Endothelial cell of umbilical vein (primary cell): Measurements from ENCODE around the gene PALD1.

ENCODE experiments used
- EZH2 ChIP-seq: IDR thresholded peaks from 2 replicates; pipeline ENCODE4 v1.6.1; 2012; ENCODE audit warnings: borderline replicate concordance, low read depth, mild to moderate bottlenecking, moderate library complexity, low read length, inconsistent platforms; ENCODE audit not compliant: severe bottlenecking
- POLR2A ChIP-seq: IDR thresholded peaks from 2 replicates; pipeline ENCODE4 v1.6.1; 2012; ENCODE audit warnings: low read depth, mild to moderate bottlenecking, control low read depth, low read length
- TF ChIP-seq, protein P1 (sequence below), 2 donors: IDR thresholded peaks; 1 replicate in 1 of 2; 2 replicates in 1 of 2; pipeline ENCODE4 v1.5.1; 2011; ENCODE audit warnings: low read length in 2 of 2, mild to moderate bottlenecking in 2 of 2, moderate library complexity in 2 of 2, control low read depth in 1 of 2, inconsistent platforms in 1 of 2, low read depth in 1 of 2; ENCODE audit not compliant: insufficient read depth in 1 of 2; ENCODE audit errors: extremely low read depth in 1 of 2

DNA sequence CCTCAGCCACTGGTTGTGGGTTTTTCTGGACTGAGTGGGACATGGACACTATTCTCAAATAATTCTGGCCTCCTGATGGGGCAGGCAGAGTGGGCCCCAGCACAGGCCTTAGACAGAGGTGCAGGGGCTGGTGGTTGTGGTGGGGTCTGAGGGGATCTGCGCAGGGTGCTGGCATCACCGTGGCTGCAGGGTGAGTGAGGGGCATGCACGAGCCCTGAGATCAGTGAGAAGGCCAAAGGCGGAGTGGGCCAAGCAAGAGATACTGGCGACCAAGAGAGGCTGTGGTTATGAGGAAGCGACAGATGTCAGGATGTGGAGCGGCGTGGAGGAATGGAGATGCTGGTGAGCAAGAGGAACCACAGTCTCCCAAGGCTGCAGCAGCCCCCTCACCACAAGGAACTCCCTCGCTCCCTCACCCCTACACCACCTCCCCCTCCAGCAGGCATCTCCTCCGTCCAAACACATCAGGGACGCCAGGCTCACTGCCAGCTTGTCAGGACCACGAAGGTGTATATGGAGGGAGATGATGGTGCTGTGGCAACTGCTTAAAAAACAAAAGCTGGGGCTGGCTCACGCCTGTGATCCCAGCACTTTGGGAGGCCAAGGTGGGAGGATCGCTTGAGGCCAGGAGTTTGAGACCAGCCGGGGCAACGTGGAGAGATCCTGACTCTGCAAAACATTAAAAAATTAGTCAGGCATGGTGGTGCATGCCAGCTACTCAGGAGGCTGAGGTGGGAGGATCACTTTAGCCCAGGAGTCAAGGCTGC is 114.4 kb downstream of the PALD1 start:
- TF ChIP-seq, protein P1, sequence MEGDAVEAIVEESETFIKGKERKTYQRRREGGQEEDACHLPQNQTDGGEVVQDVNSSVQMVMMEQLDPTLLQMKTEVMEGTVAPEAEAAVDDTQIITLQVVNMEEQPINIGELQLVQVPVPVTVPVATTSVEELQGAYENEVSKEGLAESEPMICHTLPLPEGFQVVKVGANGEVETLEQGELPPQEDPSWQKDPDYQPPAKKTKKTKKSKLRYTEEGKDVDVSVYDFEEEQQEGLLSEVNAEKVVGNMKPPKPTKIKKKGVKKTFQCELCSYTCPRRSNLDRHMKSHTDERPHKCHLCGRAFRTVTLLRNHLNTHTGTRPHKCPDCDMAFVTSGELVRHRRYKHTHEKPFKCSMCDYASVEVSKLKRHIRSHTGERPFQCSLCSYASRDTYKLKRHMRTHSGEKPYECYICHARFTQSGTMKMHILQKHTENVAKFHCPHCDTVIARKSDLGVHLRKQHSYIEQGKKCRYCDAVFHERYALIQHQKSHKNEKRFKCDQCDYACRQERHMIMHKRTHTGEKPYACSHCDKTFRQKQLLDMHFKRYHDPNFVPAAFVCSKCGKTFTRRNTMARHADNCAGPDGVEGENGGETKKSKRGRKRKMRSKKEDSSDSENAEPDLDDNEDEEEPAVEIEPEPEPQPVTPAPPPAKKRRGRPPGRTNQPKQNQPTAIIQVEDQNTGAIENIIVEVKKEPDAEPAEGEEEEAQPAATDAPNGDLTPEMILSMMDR (IDR thresholded peaks at IDR 0.05; ENCODE audit: extremely low read depth in 1 of 2, insufficient read depth in 1 of 2, low read depth in 1 of 2, low read length in 2 of 2): no peak
- no peak for TF ChIP-seq POLR2A
- no peak for TF ChIP-seq EZH2
